ENCODE data around the gene OR4D10. TPM values are rescaled to one million over a fixed set of nuclear protein-coding genes. Genes with fewer than 3 reads are reported as not detected.
A peak's percentile ranks its signal among the peaks of the same experiment; 100 is the strongest.

OR4D10 gene
- total and polyA plus RNA-seq, 9 of the 15 experiments (the other 6 are each of a cell fraction or from before 2014, with no cell fraction given) = not detected

DNA sequence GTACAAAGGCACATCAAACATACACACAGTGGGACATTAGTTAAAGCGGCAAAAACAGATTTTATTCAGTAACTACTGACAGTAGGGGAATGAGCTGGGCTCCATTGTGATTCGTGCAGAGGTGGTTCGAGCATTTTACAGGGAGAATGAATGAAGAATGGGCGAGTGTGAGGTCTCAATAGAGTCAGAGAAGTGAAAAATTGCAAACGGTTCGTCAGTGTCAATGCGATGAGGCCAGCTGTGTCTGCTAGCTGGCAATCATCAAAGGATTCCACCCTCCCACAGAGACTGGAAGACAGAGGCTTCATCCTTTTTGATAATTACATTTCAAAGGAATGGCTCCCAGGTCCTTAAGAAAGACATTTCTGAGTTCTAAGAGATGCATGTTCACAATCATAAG is 55.6 kb downstream of the OR4D10 start:
- Histone ChIP-seq H3K36me3 (ENCODE audit: control insufficient read depth, insufficient read depth, low read length) (no peaks in the 10 kb centered on the region), H3K9ac (ENCODE audit: insufficient read depth in 1 of 2, low read depth in 2 of 2, low read length in 2 of 2) (no peak overlapping the region), H3K4me3 (no peak overlapping the region), H3K4me2 (ENCODE audit: insufficient read depth, low read length) (no peak overlapping the region), H3K27ac (ENCODE audit: extremely low read depth, low read depth, low read length) (no peak overlapping the region), H2AFZ (ENCODE audit: low read depth, low read length) (peak overlapping the region; percentile 66), H3K4me1 (replicated peaks in 1 of 2; ENCODE audit: control insufficient read depth in 2 of 2, insufficient read depth in 2 of 2, low read length in 2 of 2) (no peaks in the 10 kb centered on the region), H3K79me2 (ENCODE audit: control insufficient read depth, insufficient read depth, low read length) (no peaks in the 10 kb centered on the region), H3K9me1 (ENCODE audit: control insufficient read depth, insufficient read depth, low read length) (no peaks in the 10 kb centered on the region), H3K9me3 (replicated peaks; ENCODE audit: control insufficient read depth, insufficient read depth, low read depth, low read length) (no peaks in the 10 kb centered on the region), H4K20me1 (replicated peaks; ENCODE audit: control insufficient read depth, insufficient read depth, low read length) (no peaks in the 10 kb centered on the region), H3K27me3 (ENCODE audit: control insufficient read depth in 2 of 2, insufficient read depth in 2 of 2, low read length in 2 of 2) (no peaks in the 10 kb centered on the region)
- in situ Hi-C loops (cut with MboI) (no loop called here), intact Hi-C loops (cut with micrococcal nuclease) (no loop called here)
- ChIA-PET CTCF (ENCODE audit: low intra/inter-chr PET ratio) (no interaction called here), POLR2A (interaction anchor here (1.6 kb wide), 2 partner anchors 9 to 40 kb away, joined by 3 to 6 read pairs; no protein-coding TSS in a partner anchor)
- no peak for FAIRE-seq
- 19% methylated on average over 7 of the region's 7 CpGs for WGBS (ENCODE audit: insufficient coverage, low coverage, missing lambda C conversion rate)
- BruUV-seq (replicated peaks) = no TSS peak
- ATAC-seq = peak; percentile 17
- DNase-seq (ENCODE audit: extremely low read depth in 1 of 4, low spot score in 3 of 4) = no peak
- TF ChIP-seq CEBPG (CRISPR knock-in tag; IDR thresholded peaks at IDR 0.05) (no peak), CEBPG (tag; conservative IDR thresholded peaks at IDR 0.05 in 1 of 2, IDR thresholded peaks at IDR 0.05 in 1 of 2) (no peak), MCM7 (IDR thresholded peaks at IDR 0.05) (no peak), ZNF384 (IDR thresholded peaks at IDR 0.05; ENCODE audit: low read depth, low read length) (no peak), PRPF4 (IDR thresholded peaks at IDR 0.05; ENCODE audit: insufficient read depth, low read depth, low read length, poor library complexity, severe bottlenecking) (no peak), POLR2AphosphoS5 (IDR thresholded peaks at IDR 0.05; ENCODE audit: control insufficient read depth, insufficient read depth, low read depth, low read length) (no peak), HINFP (tag; conservative IDR thresholded peaks at IDR 0.05; ENCODE audit: low read depth) (no peak), SFPQ (IDR thresholded peaks at IDR 0.05; ENCODE audit: low read depth, low read length) (no peak), HMG20B (CRISPR knock-in tag; IDR thresholded peaks at IDR 0.05) (no peak), ZNF589 (CRISPR knock-in tag; IDR thresholded peaks at IDR 0.05; ENCODE audit: low read depth) (no peak), SMAD2 (IDR thresholded peaks at IDR 0.05; ENCODE audit: low read depth, low read length) (no peak), ESRRA (IDR thresholded peaks at IDR 0.05; ENCODE audit: borderline replicate concordance, low read depth) (no peak), ZNF551 (CRISPR knock-in tag; IDR thresholded peaks at IDR 0.05) (no peak), TAF15 (IDR thresholded peaks at IDR 0.05; ENCODE audit: low read depth, low read length) (no peak), SLC30A9 (CRISPR knock-in tag; IDR thresholded peaks at IDR 0.05) (no peak), ZNF583 (CRISPR knock-in tag; IDR thresholded peaks at IDR 0.05) (no peak), EWSR1 (IDR thresholded peaks at IDR 0.05; ENCODE audit: borderline replicate concordance, low read depth, partially characterized antibody) (no peak)
- TF ChIP-seq, protein P1, sequence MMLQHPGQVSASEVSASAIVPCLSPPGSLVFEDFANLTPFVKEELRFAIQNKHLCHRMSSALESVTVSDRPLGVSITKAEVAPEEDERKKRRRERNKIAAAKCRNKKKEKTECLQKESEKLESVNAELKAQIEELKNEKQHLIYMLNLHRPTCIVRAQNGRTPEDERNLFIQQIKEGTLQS (IDR thresholded peaks at IDR 0.05) = no peak
- TF ChIP-seq, protein P1 (CRISPR knock-in tag; conservative IDR thresholded peaks at IDR 0.05) = no peak
- TF ChIP-seq, protein P2, sequence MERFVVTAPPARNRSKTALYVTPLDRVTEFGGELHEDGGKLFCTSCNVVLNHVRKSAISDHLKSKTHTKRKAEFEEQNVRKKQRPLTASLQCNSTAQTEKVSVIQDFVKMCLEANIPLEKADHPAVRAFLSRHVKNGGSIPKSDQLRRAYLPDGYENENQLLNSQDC (CRISPR knock-in tag; IDR thresholded peaks at IDR 0.05) = no peak
